GM18858 (cell line): Measurements from ENCODE around the gene SLC37A1.

Source experiments
- ATAC-seq: cut with Tn5 transposase; IDR thresholded peaks from one replicate; pipeline ENCODE4 v1.9.1; 2021; ENCODE audit not compliant: unreplicated experiment

SLC37A1 gene

GRCh38 chr21:42525676-42526378, 12.2 kb downstream of the SLC37A1 start:
- no peak for ATAC-seq

DNA sequence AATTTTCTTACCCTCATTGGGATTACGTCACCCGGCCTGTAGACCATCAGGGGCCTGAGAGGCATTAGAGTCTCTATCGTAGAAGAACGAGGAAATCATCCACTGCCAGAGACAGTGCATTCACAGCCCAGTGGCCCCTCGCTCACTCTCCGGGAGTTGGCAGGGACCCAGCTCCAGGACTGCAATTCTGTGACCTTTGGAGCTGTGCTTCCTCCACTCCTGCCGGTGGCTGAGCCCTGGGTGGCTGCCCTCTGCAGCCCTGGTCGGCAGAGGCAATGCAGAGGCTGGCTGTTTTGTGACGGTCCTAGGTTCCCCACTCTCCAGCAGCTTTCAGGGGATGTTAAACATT, 12.7 kb downstream of the SLC37A1 start:
- no peak for ATAC-seq

DNA sequence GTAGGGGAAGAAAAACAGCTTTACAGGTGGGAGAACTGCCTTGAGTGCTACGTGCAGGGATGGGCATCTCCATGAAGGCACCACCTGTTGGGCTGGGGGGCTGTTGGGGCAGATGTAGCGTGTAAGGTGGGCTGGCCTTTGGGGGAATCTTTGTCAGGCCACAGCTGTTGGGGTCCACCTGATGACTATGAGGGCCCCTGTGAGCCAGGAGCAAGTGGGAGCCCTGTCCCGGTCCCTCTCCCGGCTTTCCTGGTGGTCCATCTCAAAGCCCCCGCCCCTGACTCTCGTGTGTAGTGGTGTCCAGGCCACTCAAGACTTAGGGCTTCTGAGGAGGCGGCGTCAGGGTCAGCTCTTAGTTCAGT, 13.5 kb downstream of the SLC37A1 start:
- ATAC-seq, result no peak

GRCh38 chr21:42527489-42528158, 14.0 kb downstream of the SLC37A1 start:
- ATAC-seq, result peak; percentile 35

DNA sequence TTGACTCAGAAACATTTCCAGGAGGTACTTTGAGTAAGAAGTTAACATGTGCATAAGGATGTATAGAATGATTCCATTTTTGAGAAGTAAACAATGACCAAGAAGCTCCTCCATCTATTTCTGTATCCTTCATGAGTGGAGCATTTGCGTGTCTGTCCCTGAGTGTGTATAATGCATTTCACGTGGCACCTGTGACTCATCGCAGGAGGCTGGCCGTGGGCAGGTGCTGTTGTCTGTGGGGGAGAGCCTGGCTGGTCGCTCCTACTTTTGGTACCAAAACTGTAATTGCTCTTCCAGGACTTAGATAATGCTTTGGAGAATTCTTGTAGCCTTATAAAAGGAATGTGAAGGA, 16.5 kb downstream of the SLC37A1 start:
- no peak for ATAC-seq

DNA sequence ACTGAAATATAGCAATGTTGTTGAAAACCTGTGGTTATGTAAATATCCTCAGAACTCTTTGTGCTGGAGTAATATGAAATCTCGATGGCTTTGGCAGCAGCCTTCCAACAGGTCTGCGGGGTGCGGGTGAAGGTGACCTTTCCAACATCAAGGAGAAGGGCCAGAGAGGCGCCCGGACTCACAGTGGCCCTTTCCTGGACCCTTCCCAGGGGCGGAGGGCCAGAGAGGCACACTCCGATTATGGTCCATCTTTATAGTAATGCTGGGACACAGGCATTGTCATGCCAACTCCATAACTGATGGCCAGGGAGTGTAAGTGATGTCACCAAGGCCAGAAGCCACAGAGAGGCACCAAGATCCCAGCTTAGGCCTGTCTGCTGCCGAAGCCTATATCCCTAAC, 18.1 kb downstream of the SLC37A1 start:
- ATAC-seq, result no peak

DNA sequence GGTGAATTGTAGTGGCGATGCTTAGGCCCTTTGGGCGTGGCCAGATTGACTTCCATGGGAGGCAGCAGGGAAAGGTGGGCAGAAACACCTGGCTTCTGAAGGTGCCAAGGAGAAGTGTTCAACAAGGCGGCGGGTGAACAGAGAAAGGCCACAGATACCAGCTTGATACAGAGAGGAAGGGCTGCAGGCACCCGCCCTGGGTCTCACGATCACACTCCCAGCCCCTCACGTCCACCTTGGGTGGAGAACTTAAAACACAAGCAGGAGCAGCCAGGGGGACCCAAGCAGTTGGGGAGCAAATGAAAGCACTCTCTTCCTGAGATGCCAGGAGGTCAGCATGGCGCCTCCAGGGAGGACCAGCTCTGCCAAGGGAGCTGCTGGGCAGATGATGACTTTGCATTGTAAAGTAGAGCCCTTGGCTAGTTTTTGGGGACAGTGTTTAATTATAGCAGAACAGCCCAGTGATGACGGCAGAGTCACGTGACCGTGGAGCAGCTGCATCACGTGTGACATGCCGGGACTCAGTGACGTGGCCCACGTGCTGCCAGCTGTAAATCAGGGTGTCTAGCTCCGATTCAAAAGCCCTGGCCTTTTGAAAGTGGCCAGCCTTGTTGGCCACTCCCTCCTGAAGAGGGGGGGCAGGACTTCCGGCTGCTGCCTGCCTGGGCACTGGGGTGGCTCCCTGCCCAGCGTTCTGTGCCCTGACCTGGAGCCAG, 19.0 kb downstream of the SLC37A1 start:
- no peak for ATAC-seq

DNA sequence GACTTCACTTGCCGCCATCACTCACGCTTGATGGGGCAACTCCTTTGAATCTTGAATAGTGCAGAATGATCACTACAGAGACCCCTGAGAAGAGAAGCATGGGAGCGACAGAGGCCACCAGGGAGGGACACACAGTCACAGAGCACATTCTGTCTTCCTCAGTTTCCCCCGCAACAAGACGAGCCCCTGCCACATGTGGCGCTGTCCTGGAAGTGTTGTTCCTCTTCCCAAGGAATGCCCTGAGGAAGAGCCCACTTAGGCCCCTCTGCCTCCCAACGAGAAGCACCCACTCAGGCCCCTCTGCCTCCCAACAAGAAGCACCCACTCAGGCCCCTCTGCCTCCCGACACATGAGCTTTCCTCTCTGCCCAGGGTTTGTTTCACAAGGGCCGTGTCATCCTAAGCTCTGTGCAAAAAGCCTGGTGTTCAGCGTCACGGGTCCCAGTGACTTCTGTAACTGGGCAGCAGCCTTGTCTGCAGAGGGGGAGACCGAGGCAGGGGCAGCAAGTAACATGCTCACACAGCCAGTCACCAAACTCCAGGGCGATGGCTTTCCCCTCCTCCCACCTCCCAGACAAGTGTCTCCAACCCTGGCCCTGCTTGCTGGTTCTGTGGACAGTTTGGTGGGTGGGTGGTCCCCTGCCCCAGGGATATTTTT, 19.8 kb downstream of the SLC37A1 start:
- no peak for ATAC-seq

GRCh38 chr21:42533963-42534355, 20.3 kb downstream of the SLC37A1 start:
- no peak for ATAC-seq

DNA sequence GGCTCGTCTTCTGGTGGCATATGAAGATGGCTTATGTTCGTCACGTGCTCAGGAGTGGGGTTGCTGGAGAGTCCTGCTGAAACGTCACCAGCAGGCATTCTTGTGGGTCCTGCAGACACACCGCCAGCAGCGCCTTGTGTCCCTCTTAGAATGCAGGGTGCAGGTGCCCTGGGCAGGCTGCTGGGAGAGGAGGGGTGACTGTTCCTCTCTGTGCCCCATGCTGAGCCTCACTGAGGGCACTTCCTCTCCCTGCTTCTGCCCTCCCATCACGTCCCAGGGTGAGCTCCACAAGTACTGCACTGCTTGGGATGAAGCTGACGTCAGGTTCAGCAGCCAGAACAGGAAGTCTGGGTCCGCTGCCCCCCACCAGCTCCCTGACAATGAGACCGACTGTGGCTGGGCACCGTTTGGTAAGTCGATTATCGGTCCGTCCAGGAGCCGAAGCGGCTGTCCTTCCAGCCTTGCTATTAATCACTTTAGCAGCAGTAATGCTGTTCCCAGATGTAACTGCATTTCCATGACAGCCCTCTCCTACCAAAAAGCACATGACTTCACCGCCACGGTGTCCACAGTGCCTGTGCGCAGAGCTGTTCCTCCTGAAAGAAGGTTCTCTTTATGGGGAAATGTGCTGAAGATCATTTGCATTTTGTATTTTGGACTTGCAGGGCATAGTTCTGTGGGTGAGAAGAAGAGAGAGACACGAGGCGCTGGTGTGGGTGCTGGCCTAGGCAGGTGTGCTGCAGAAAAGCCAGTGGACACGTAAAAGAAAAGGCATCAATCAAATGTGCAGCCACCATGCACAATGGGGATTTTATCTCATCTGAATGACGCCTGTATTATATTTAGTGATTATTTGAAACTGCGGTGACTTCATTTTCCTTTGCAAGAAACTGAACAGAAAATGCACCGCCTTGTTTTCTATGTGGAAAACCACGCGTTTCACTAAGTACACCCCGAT, 21.0 kb downstream of the SLC37A1 start:
- no peak for ATAC-seq

GRCh38 chr21:42535602-42536171, 22.0 kb downstream of the SLC37A1 start:
- peak; percentile 47 for ATAC-seq

DNA sequence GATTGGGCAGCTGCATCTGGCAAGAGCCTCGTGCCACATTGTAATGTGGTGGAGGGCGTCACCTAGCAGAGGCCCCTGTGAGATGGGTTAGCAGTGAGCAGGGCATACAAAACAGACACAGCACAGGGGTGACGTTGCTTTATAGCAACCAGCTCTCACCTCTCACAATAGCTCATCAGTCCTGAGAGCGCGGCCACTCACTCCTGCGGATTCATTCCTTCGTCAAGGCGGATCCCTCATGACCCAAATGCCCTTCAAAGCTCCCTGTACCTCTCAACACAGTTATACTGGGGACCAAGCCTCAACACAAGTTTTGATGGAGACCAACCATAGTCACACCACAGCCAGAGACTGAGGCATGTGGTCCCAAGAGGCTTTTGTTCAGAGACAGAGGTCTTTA, 22.9 kb downstream of the SLC37A1 start:
- no peak for ATAC-seq

DNA sequence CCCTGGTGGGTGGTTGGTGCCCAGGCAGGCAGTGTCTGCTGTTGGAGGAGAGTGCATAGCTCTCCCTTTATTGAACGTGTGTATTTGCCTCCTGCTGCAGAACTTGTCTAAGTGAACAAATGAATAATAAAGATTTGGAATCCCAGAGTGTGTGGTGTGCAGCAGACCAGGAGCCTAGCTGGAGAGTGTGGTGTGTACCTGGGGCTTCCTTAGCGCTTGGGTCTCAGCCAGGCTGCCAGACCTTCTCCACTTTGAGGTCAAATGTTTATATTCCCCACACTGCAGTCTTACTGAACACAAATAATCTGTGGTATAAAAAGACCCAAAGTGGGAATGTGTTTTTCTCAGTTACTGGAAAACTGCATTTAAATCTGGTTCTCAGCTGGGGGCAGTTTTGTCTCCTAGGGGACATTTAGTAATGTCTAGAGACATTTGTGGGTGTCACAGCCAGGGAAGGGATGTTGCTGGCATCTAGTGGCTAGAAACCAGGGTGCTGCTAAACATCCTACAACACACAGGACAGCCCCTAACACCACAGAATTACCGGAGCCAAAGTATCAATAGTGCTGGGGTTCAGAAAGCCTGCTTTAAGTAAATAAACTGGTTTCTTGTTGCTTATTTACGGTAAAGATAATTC, 23.6 kb downstream of the SLC37A1 start:
- no peak for ATAC-seq

DNA sequence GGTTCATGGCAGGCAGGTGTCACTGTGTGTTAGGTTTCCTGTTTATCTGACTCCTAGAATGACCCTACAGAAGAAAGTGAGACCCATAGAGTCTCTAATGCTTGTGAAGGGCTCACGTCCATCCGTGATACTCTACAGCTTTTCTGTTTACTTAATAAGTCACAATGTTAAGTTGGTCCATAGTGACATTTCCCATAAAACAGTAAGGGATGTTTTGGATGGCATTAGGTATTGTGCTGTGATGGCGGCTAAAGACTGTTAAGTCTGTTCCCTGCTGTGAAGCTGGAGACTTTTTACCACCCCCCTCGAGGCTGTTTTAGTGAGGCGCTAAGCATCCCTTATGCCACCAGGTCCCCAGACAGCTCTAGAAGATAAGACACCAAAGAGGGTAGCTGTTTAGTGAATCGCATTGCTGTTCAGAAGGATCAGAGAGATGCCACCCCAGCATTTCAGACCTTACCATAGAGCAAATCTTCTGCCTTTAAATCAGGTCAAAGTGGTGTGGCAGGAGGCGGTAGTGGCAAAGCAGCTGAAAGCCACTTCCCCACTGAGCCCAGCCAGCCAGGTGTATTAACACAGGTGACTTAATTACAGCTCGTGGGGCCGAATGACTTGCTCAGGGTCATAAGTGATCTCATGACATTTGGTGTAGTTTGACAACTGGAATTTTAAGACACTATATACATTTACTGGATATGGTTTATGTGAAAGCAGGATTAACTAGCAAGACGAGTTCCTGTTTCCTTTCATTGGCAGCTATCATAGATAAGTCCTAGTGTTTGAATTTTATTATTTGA, 25.0 kb downstream of the SLC37A1 start:
- no peak for ATAC-seq

GRCh38 chr21:42539342-42539741, 25.7 kb downstream of the SLC37A1 start:
- ATAC-seq, result no peak

GRCh38 chr21:42539931-42540343, 26.3 kb downstream of the SLC37A1 start:
- ATAC-seq, result no peak

DNA sequence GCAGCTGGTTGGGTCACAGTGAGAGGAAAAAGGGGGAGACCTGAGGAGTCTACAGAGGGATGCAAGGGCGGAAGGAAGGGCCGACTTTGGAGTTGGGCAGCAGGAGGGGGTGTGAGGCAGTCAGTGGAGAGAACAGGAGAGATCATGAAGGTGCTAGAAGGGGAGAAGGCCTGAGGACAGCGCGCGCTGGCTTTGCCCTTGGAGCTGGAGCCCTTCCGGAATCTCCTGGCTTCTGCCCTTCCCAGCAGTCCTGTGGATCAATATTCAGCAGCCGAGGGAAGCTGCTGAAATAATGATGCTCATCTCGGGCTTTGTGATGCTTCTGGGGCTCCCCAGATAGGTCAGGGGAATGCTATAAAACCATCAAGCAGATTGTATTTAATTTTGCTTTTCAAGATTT, 26.7 kb downstream of the SLC37A1 start:
- no peak for ATAC-seq

DNA sequence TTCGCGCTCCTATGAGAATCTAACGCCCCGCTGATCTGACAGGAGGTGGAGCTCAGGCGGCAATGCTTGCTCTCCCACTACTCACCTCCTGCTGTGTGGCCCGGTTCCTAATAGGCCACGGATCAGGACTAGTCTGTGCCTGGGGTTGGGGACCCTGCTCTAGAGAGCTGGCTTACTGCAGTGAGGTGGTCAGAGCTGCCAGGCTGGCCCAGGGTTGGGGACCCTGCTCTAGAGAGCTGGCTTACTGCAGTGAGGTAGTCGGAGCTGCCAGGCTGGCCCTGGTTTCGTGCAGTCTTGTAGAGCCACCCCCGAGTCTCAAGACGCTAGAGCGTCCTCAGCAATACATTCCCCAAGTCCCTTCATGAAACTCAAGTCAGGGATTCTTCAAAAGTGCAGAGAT, 27.5 kb downstream of the SLC37A1 start:
- no peak for ATAC-seq

DNA sequence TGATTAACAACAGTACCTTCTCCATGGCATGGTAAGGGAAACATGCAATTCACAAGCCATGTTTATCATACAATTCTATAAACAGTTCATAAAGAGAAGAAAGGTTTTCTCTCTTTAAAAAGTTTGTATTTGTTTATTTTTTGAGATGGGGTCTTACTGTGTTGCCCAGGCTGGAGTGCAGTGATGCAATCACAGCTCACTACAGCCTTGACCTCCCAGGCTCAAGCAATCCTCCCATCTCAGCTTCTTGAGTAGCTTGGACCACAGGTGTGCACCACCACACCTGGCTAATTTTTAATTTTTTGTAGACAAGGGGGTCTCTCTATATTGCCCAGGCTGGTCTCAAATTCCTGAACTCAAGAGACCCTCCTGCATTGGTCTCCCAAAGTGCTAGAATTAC, 28.0 kb downstream of the SLC37A1 start:
- ATAC-seq, result no peak
